ENCODE data around the gene HS3ST6. TPM values are rescaled to one million over a fixed set of nuclear protein-coding genes. Genes with fewer than 3 reads are reported as not detected.

The HS3ST6 gene
- total and polyA plus RNA-seq, 2 of the 13 experiments (the other 11 are each of a cell fraction or from before 2014, with no cell fraction given) = not detected

DNA sequence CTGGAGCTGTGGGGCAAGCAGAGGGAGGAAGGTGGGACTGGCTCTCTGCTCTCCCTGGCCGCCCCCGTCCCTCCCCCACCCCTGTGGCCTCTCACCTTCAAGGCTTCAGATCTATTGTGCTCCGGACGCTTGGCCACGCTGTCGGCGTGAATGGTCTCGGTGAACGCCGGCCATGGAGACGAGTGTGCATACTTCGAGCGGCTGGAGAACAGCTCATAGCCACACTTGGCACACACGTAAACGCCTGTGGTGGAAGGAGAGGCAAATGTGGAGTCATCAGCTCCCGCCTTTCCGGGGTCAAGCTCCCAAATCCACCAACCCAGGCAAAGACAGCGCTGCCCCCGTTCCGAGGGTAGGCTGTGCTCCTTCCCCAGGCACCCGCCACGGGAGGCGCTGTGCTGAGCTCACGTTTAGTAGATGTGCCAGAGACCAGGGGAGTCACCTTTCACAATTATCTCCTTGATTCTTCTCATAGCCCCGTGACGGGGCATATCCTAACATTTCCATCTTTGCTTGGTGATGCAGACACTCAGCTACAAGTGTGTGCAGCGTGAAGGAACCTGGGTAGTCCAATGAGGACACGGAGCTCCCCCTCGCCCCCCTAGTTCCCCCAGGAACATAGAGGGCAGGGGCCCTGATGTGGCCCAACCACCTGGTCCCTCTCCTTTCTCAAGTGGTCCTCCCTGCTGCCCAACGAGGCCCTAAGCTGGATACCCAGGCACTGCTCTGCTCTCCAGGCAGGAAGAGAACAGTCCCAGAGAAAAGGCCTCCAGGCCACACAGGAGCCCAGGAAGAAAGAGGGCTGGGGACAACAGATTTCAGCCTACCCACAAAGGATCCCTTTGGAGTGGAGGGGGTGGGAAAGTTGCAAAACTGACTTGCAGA lies 23.2 kb upstream of the HS3ST6 start (continued):
- TF ChIP-seq ZNF550 (CRISPR knock-in tag; IDR thresholded peaks at IDR 0.05; ENCODE audit: borderline replicate concordance) (no peak), MED1 (CRISPR knock-in tag; IDR thresholded peaks at IDR 0.05) (no peak), ZNF703 (CRISPR knock-in tag; IDR thresholded peaks at IDR 0.05; ENCODE audit: borderline replicate concordance) (no peak), RBM22 (optimal IDR thresholded peaks at IDR 0.05; ENCODE audit: low read length) (no peak), PAF1 (CRISPR knock-in tag; IDR thresholded peaks at IDR 0.05) (no peak), ZNF235 (CRISPR knock-in tag; IDR thresholded peaks at IDR 0.05; ENCODE audit: borderline replicate concordance) (no peak), ZNF296 (CRISPR knock-in tag; conservative IDR thresholded peaks at IDR 0.05) (no peak), ZBTB3 (CRISPR knock-in tag; IDR thresholded peaks at IDR 0.05; ENCODE audit: borderline replicate concordance, low read depth) (no peak), DNMT3B (CRISPR knock-in tag; conservative IDR thresholded peaks at IDR 0.05) (no peak), ZEB1 (IDR thresholded peaks at IDR 0.05; ENCODE audit: insufficient replicate concordance, low read depth) (no peak), ZNF607 (CRISPR knock-in tag; IDR thresholded peaks at IDR 0.05; ENCODE audit: borderline replicate concordance) (0 out of 2 replicates have a peak, but pooled peaks have one; percentile 31), ZNF652 (CRISPR knock-in tag; IDR thresholded peaks at IDR 0.05; ENCODE audit: borderline replicate concordance, low read depth) (no peak), ZNF749 (CRISPR knock-in tag; IDR thresholded peaks at IDR 0.05; ENCODE audit: borderline replicate concordance) (0 out of 2 replicates have a peak, but pooled peaks have one; percentile 63), RNF2 (conservative IDR thresholded peaks at IDR 0.05; ENCODE audit: low read depth) (no peak), TBL1XR1 (IDR thresholded peaks at IDR 0.05; ENCODE audit: borderline replicate concordance, low read length, partially characterized antibody) (no peak), ZBTB49 (CRISPR knock-in tag; IDR thresholded peaks at IDR 0.05; ENCODE audit: borderline replicate concordance) (no peak), ZBTB38 (CRISPR knock-in tag; IDR thresholded peaks at IDR 0.05) (no peak), ISL2 (CRISPR knock-in tag; IDR thresholded peaks at IDR 0.05) (no peak), RFXAP (CRISPR knock-in tag; IDR thresholded peaks at IDR 0.05; ENCODE audit: borderline replicate concordance) (no peak), ZNF589 (CRISPR knock-in tag; conservative IDR thresholded peaks at IDR 0.05) (no peak), ZNF83 (CRISPR knock-in tag; IDR thresholded peaks at IDR 0.05; ENCODE audit: borderline replicate concordance) (no peak), ZFAT (CRISPR knock-in tag; conservative IDR thresholded peaks at IDR 0.05) (no peak), ELF1 (CRISPR knock-in tag; IDR thresholded peaks at IDR 0.05) (no peak; the same call in none of the 2 replicates), MTA3 (CRISPR knock-in tag; IDR thresholded peaks at IDR 0.05) (no peak), ZFX (CRISPR knock-in tag; IDR thresholded peaks at IDR 0.05; ENCODE audit: low read depth) (no peak; the same call in 1 of the 2 replicates), ZFP36L2 (CRISPR knock-in tag; IDR thresholded peaks at IDR 0.05) (no peak)
- TF ChIP-seq, protein P1, sequence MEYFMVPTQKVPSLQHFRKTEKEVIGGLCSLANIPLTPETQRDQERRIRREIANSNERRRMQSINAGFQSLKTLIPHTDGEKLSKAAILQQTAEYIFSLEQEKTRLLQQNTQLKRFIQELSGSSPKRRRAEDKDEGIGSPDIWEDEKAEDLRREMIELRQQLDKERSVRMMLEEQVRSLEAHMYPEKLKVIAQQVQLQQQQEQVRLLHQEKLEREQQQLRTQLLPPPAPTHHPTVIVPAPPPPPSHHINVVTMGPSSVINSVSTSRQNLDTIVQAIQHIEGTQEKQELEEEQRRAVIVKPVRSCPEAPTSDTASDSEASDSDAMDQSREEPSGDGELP (IDR thresholded peaks at IDR 0.05; ENCODE audit: borderline replicate concordance, low read depth) = no peak
- TF ChIP-seq, protein P2, sequence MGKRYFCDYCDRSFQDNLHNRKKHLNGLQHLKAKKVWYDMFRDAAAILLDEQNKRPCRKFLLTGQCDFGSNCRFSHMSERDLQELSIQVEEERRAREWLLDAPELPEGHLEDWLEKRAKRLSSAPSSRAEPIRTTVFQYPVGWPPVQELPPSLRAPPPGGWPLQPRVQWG (CRISPR knock-in tag; IDR thresholded peaks at IDR 0.05; ENCODE audit: borderline replicate concordance, low read depth) = no peak
